HG02885 (cell line): ENCODE measurements around the gene MAPK8IP2.
A peak's percentile ranks its signal among the peaks of the same experiment; 100 is the strongest.

Experiments used
- ATAC-seq: cut with Tn5 transposase; IDR thresholded peaks from one replicate; pipeline ENCODE4 v1.9.1; 2021; ENCODE audit warnings: mild to moderate bottlenecking; ENCODE audit not compliant: unreplicated experiment, poor library complexity

The MAPK8IP2 gene

DNA sequence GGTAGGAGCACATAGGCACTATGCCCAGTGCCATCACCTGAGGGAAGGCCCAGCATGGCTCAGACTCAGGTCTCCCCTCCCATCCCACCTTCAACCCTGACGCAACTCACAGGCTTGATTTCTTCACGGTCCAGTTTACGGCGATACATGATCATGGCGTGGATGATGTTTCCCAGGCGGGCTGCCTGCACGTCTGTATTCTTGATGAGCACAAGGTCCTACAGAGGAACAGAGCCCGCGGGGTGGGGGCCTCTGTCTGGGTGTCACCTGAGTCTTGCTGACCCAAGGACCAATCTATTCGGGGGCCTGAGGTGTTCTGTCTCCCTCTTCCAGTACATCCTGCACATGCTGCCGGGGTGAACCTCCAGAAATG lies 26.2 kb upstream of the MAPK8IP2 start:
- no peak for ATAC-seq

DNA sequence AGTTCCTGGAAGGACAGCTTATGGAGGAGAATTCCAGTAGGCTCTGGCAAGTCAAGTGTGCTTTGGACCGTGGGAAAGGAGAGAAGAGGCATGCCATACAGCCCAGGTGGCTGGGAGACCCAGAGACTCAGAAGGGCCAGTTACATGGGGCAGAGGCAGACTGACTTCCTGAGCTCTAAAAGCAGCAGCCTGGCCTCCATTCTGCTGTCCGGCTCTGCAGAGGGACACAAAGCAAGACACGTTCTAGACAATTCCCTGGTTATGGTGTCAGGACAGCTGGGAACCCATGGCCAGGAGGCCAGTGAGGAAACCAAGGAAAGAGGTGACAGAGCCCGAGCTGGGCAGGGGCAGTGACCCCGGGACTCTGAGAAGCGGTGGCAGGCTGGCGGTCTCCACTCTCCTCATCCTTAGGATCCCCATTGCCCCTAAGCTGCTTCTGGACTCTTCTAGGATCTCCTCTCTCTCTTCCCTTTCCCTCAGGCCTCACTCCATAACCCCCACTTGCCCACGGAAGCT lies 25.1 kb upstream of the MAPK8IP2 start:
- ATAC-seq, result no peak

DNA sequence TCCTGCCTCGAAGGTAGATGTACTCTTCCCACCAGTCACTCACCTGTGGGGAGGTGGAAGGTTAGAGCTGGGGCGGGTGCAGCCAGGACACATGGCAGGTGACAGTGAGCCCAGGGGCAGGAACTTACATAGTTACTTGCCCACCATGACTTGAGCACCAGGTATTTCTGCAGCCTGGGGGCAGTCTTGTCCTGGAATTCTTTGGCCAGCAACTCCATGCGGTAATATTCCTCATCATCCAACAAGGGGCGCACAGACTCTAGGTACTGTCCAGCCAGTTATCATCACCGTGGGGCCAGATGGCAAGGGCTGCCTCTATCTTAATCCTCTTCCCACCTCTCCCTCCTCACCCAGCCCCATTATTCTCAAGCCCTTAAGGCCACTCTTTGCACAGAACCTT lies 24.5 kb upstream of the MAPK8IP2 start:
- ATAC-seq, result no peak

DNA sequence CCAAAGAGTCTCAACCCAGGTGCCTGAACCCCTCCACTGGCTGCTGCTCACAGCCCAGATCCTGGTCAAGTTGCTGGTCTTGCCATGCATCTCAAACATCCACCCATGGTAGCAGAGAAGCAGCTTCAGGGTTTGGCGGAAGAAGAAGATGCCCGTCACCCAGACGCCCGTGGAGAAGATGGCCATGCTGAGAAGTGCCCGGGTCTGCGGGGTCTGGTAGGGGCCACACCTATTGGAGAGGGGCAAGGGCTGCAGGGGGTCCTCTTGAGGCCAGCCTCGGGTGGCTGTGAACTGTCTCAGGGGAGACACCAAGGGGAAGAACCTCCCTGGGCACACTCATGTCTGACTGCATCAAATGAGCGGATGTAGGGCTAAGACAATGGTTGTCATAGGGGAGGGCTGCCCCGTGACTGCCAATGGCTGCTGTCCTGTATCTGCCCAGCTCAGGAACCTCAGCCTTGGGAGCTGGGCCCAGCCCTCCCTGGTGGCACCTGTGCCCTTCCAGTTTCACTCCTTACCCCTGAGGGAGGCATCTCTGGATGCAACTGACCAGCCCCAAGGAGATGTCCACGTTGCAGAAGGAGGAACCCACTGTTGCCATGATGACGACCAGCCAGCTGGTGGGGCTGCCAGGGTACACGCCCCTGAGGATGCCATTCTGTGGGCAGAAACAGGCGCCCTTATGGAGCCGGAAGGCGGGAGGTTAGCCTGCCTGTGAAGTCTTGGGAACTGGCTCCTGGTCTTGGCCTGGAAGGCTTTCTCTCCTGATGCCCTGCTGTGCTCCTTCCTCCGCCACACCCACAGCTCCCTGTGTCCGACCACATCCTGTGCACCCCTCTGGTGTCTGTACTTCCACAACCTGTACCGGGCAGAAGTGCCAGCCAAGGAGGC lies 23.5 kb upstream of the MAPK8IP2 start:
- ATAC-seq, result no peak

DNA sequence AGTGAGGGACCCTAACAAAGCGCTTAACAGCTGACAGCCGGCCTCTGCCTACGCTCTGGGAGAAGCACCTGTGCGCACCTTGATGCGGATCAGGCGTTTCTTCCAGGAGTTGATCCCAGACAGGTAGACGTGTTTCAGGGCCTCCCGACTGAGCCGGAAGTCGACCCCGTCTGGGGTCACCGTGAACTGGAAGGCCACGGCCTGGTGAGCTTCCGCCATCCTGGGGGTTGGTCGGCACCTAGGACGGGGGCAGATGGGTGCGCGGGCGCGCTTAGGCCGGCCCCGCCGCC lies 23.0 kb upstream of the MAPK8IP2 start:
- no peak for ATAC-seq

- no peak for ATAC-seq
These were observed 22.4 kb upstream of the MAPK8IP2 start, which contains the start of gene CPT1B for GRCh38 chr22:50577987-50578775. Gene CPT1B, minus strand, starts transcription at chr22:50578427. Its CDS starts 512 bp downstream, at chr22:50577915.

GRCh38 chr22:50578776-50579310 lies 21.8 kb upstream of the MAPK8IP2 start:
- no peak for ATAC-seq

DNA sequence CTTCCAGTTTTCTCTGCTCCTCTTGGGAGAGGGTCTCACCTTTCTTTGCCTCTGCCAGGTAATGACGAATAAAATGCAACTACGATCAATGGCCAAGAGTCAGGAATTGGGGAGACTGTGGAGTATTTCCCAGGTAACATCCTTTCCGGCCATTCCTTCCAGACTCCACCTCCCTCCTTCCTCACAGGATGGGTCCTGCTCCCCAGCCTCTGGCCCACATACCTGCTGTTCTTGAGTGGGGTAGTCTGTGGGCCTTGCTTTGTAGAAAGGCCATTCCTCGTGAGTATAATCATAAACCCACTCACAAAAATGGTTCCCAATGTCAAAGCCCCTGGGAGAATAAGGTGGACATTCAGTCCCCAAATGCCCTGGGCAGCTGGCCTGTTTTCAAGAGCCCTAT lies 20.8 kb upstream of the MAPK8IP2 start:
- ATAC-seq, result no peak

- no peak for ATAC-seq
These were observed 19.3 kb upstream of the MAPK8IP2 start for GRCh38 chr22:50581031-50581949.

GRCh38 chr22:50581950-50582492 lies 18.6 kb upstream of the MAPK8IP2 start:
- no peak for ATAC-seq

DNA sequence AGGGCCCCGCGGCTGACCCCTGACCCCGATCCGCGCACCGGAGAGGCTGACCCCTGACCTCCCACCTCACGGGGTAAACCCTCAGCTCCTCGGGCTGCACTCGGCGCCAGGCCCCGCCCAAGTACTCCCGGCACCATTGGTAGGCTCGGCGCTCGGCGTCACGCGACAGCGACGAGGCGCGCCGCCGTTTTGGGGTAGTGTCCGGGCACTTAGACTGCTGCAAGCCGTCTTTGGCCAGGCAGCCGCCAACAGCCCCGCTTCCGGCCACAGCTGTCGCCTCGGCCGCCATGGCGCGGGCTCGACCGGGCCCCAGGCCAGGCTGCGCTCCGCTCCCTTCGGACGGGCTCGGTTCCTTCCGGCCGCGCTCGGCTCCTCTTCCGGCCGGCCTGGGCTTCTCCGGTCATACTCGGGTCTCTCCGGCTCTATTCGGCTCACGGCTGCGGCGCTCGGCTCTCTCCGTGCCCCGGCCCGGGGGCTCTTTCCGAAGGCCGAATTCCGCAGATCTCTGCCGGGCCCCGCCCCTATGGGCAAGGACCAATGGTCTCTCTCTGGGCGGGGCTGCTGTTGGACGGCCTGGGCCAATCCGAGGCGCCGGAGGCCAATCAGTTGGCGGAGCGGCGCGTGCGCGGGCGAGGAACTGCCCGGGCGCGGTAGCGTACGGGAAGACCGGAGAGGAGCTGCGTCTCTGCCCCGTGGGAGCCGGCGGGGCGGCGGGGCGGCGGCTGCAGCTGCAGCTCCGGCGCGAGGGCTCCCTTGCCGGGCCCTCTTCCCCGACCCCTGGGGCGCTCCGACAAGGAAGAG lies 17.9 kb upstream of the MAPK8IP2 start, which contains the start of gene CHKB:
CHKB (minus strand) TSS at position 357 of the 801 bp plus-strand sequence; CDS start at position 289, 68 bp downstream.
- peak; percentile 91 for ATAC-seq

GRCh38 chr22:50583294-50583861 lies 17.2 kb upstream of the MAPK8IP2 start:
- ATAC-seq, result peak; percentile 27

GRCh38 chr22:50584106-50585096 lies 16.2 kb upstream of the MAPK8IP2 start:
- ATAC-seq, result no peak

DNA sequence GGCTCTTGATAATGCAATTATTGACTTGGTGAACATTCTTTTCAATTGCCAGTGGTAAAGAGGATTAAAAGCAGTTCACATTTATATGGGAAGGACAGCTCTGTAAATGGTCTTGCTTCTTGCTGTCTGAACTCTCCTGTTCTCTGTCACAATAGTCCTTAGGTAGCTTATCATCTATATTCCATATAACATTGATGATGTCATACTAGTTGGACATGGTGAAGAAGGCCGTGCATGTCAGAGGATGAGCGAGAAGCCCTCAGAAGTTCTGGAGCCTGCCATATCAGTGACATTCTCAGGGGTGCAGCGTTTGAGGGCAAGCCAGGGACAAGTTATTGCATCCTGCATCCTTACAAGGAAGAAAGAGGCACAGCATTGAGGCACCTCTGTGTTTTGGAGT lies 15.4 kb upstream of the MAPK8IP2 start:
- ATAC-seq, result no peak

DNA sequence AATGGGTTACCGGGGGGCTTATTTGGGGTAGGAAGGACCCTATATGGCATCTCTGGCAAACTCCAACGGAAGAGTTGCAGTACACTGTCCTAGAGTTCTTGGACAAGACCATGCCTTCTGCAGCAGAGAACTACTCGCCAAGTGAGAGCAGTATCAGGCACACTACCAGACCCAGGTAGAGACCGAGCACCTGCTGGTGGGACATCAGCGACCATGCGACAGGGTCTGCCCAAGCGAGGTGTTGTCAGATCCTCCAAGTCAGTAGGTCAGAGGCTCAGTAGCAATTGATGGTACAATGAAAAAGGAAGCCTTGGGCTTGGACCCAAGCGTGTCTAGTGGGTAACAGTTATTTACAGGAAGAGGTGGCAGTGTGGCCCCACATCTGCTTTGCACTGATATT lies 14.8 kb upstream of the MAPK8IP2 start:
- ATAC-seq, result no peak

DNA sequence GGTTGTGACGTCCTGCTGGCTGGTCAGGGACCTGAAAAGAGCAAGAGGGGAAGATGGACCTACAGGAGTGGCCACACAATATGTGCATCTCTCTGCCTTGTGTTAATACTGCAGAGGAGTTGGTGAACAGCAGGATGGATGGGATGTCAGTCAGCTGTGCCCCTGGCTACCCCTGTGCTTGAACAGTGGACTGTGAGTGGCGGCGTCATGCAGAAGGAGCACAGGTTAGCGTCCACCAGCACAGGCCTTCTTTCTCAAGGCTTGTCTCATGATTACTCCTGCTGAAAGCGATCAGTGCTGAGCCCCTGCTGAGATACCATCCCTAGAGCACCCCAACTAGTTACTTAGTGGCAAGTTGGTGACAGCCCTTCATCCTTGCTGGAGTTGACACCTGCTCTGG lies 14.2 kb upstream of the MAPK8IP2 start:
- ATAC-seq, result no peak

DNA sequence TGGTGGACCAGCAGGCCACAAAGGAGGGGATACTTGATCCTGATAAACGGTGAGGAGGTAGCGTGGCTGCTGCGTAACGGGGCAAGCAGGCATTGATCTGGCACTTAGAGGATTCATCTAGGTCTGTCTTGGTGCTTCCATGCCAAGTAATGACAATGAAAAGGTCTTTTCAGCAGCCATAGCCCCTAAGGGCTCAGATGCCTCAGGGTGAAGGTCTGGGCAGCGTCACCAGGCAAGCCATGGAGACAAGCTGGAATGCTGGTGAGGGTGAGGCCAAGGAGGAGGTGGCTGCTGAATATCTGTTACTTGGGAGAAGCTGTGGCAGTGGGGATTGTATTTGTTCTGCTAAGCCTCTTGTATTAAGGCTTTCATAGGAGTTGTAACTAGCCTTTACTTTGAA lies 13.2 kb upstream of the MAPK8IP2 start:
- no peak for ATAC-seq
